Thymus (tissue), 11 donors: ENCODE results near the gene MRPL22. TPM values are rescaled to one million over a fixed set of nuclear protein-coding genes. Genes with fewer than 3 reads are reported as not detected.
"Not testable (repeated sequence)": the region's sequence is repeated elsewhere in the genome, so short reads cannot be mapped to it uniquely, and the experiment has no call there.

ENCODE experiments used
- DNase-seq, 9 donors: peaks; one replicate each; pipeline ENCODE4 v3.0.0-alpha.2; 2013; ENCODE audit warnings: low spot score in 9 of 9, low read depth in 6 of 9, missing footprints in 1 of 9
- H3K27ac ChIP-seq, 2 donors: one replicate each; pipeline ENCODE4 v1.5.1; 2013; ENCODE audit warnings: control low read depth in 1 of 2, low read depth in 1 of 2, low read length in 1 of 2, mild to moderate bottlenecking in 1 of 2, moderate library complexity in 1 of 2
- H3K27me3 ChIP-seq, 2 donors: one replicate each; pipeline ENCODE4 v1.5.1; 2013; ENCODE audit warnings: low read length in 1 of 2; ENCODE audit not compliant: control insufficient read depth in 2 of 2, insufficient read depth in 1 of 2
- H3K36me3 ChIP-seq, 2 donors: one replicate each; pipeline ENCODE4 v1.5.1; 2013; ENCODE audit warnings: low read length in 1 of 2, mild to moderate bottlenecking in 1 of 2, moderate library complexity in 1 of 2; ENCODE audit not compliant: control insufficient read depth in 2 of 2, insufficient read depth in 2 of 2
- H3K4me1 ChIP-seq, 2 donors: one replicate each; pipeline ENCODE4 v1.5.1; 2013; ENCODE audit warnings: low read length in 2 of 2; ENCODE audit not compliant: control insufficient read depth in 2 of 2, insufficient read depth in 2 of 2
- H3K4me3 ChIP-seq, 2 donors: one replicate each; pipeline ENCODE4 v1.5.1; 2013; ENCODE audit warnings: low read length in 2 of 2, control low read depth in 1 of 2, mild to moderate bottlenecking in 1 of 2
- H3K9me3 ChIP-seq, 2 donors: one replicate each; pipeline ENCODE4 v1.5.1; 2013; ENCODE audit warnings: low read length in 1 of 2, mild to moderate bottlenecking in 1 of 2; ENCODE audit not compliant: control insufficient read depth in 2 of 2, insufficient read depth in 1 of 2
- WGBS: extraction: QIAGEN DNeasy Blood & Tissue Kit; methylation state at CpG from one replicate; pipeline ENCODE4 v1.1.7; 2013; 5-methylcytosine and 5-hydroxymethylcytosine counted together
- polyA plus RNA-seq: library from polyadenylated mRNA; stranded (reverse); fragments of 200-250 nt; gene quantifications from one replicate; pipeline ENCODE4 v1.2.3, GENCODE V29; 2013
- total RNA-seq: library from RNA; stranded (reverse); fragments of 120-200 nt; gene quantifications from one replicate; pipeline ENCODE4 v1.2.4, GENCODE V29; 2013
- donor health status: healthy.

The MRPL22 gene
- total and polyA plus RNA-seq, 2 donors, result 45.9 to 56.0 TPM

- no peaks in the 10 kb centered on the region for H3K4me1 ChIP-seq
- no peak for DNase-seq
- H3K36me3 ChIP-seq, result peaks cover 37 to 70% of the 10 kb centered on the region in 2 donors
- no peaks in the 10 kb centered on the region for H3K9me3 ChIP-seq
- no peak overlapping the region for H3K27ac ChIP-seq
- no peaks in the 10 kb centered on the region for H3K27me3 ChIP-seq
- 98% methylated on average over 9 of the region's 9 CpGs for whole genome bisulfite sequencing
- no peak overlapping the region for H3K4me3 ChIP-seq
These were observed 41.6 kb upstream of the MRPL22 start for GRCh38 chr5:154899151-154899816.

- no peaks in the 10 kb centered on the region for H3K27me3 ChIP-seq
- H3K4me3 ChIP-seq, result no peak overlapping the region
- no peaks in the 10 kb centered on the region for H3K4me1 ChIP-seq
- no peak for DNase-seq
- no peaks in the 10 kb centered on the region for H3K9me3 ChIP-seq
- no peak overlapping the region for H3K27ac ChIP-seq
- WGBS, result 97% methylated on average over 1 of the region's 1 CpG
- peaks cover 40 to 72% of the 10 kb centered on the region in 2 donors for H3K36me3 ChIP-seq
These were observed 40.8 kb upstream of the MRPL22 start for GRCh38 chr5:154900066-154900465.

GRCh38 chr5:154901276-154901675, 39.6 kb upstream of the MRPL22 start:
- H3K4me1 ChIP-seq, result no peaks in the 10 kb centered on the region
- peaks cover 35 to 68% of the 10 kb centered on the region in 2 donors for H3K36me3 ChIP-seq
- WGBS, result 99% methylated on average over 2 of the region's 2 CpGs
- DNase-seq, result no peak
- H3K27ac ChIP-seq, result no peak overlapping the region
- no peaks in the 10 kb centered on the region for H3K27me3 ChIP-seq
- no peak overlapping the region for H3K4me3 ChIP-seq
- no peaks in the 10 kb centered on the region for H3K9me3 ChIP-seq

- no peak for DNase-seq
- Histone ChIP-seq H3K4me1 (no peaks in the 10 kb centered on the region), H3K36me3 (peaks cover 30 to 67% of the 10 kb centered on the region in 2 donors), H3K9me3 (no peaks in the 10 kb centered on the region), H3K27ac (no peak overlapping the region), H3K27me3 (no peaks in the 10 kb centered on the region), H3K4me3 (no peak overlapping the region)
- WGBS, result 99% methylated on average over 6 of the region's 6 CpGs
These were observed 39.0 kb upstream of the MRPL22 start for GRCh38 chr5:154901913-154902312.

GRCh38 chr5:154905601-154906000, 35.3 kb upstream of the MRPL22 start:
- H3K36me3 ChIP-seq, result peaks cover 29 to 58% of the 10 kb centered on the region in 2 donors
- H3K27ac ChIP-seq, DNase-seq, H3K27me3 ChIP-seq, H3K4me1 ChIP-seq, H3K9me3 ChIP-seq, H3K4me3 ChIP-seq: not testable (repeated sequence)
- 96% methylated on average over 7 of the region's 7 CpGs for WGBS

- WGBS, result 96% methylated on average over 3 of the region's 3 CpGs
- Histone ChIP-seq H3K4me3 (no peak overlapping the region), H3K36me3 (peaks cover 7 to 56% of the 10 kb centered on the region in 2 donors), H3K27me3 (no peaks in the 10 kb centered on the region), H3K4me1 (no peaks in the 10 kb centered on the region), H3K9me3 (no peaks in the 10 kb centered on the region), H3K27ac (no peak overlapping the region)
- DNase-seq, result no peak
These were observed 24.0 kb upstream of the MRPL22 start for GRCh38 chr5:154916874-154917273.

- 97% methylated on average over 4 of the region's 4 CpGs for WGBS
- Histone ChIP-seq H3K9me3 (no peaks in the 10 kb centered on the region), H3K36me3 (peaks cover 7 to 49% of the 10 kb centered on the region in 2 donors), H3K27ac (no peak overlapping the region), H3K4me3 (no peak overlapping the region), H3K27me3 (no peaks in the 10 kb centered on the region), H3K4me1 (no peaks in the 10 kb centered on the region)
- no peak for DNase-seq
These were observed 23.1 kb upstream of the MRPL22 start for GRCh38 chr5:154917757-154918156.

- Histone ChIP-seq H3K4me3 (no peak overlapping the region), H3K27ac (no peak overlapping the region), H3K4me1 (no peaks in the 10 kb centered on the region), H3K27me3 (no peaks in the 10 kb centered on the region), H3K9me3 (no peaks in the 10 kb centered on the region), H3K36me3 (peaks cover 26 to 57% of the 10 kb centered on the region in 2 donors)
- WGBS, result 98% methylated on average over 7 of the region's 7 CpGs
- DNase-seq, result no peak
These were observed 17.1 kb upstream of the MRPL22 start for GRCh38 chr5:154923441-154924430.

GRCh38 chr5:154933537-154933936, 7.3 kb upstream of the MRPL22 start:
- Histone ChIP-seq H3K4me1 (peaks cover 9 to 13% of the 10 kb centered on the region in 2 donors), H3K9me3 (no peaks in the 10 kb centered on the region), H3K36me3 (peaks cover 3 to 28% of the 10 kb centered on the region in 2 donors), H3K27ac (no peak overlapping the region), H3K4me3 (no peak overlapping the region), H3K27me3 (no peaks in the 10 kb centered on the region)
- 95% methylated on average over 3 of the region's 3 CpGs for WGBS
- no peak for DNase-seq
